HEK293 (cell line): Measurements from ENCODE around the gene TIGD3.

Experiments
- CTCF ChIA-PET: fragments of 350-600 bp; formaldehyde crosslinking; extraction: SDS; loops from one replicate; lab custom pipeline; 2021; ENCODE audit warnings: antibody characterized with exemption; lab: Yijun Ruan, JAX
- POLR2A ChIA-PET: fragments of 300-600 bp; formaldehyde crosslinking; extraction: SDS; loops from one replicate; lab custom pipeline; 2020; ENCODE audit warnings: antibody characterized with exemption, inconsistent platforms; lab: Yijun Ruan, JAX
- H3K27ac ChIP-seq: fragments of 200-500 bp; sonication (Bioruptor generic); 2 replicates; pipeline ENCODE4 v1.5.1; 2014; ENCODE audit warnings: low read depth, low read length, control low read depth, inconsistent platforms; ENCODE audit errors: extremely low read depth
- H3K36me3 ChIP-seq, 2 experiments: fragments of 200-500 bp in 1 of 2; sonication (Bioruptor generic) in 1 of 2; 1 replicate in 1 of 2; 2 replicates in 1 of 2; pipeline ENCODE4 v1.5.1; 2014 to 2017; ENCODE audit warnings: inconsistent platforms in 2 of 2, low read length in 2 of 2; ENCODE audit not compliant: control insufficient read depth in 2 of 2, insufficient read depth in 1 of 2
- H3K4me1 ChIP-seq: fragments of 200-500 bp; sonication (Bioruptor generic); 2 replicates; pipeline ENCODE4 v1.5.1; 2014; ENCODE audit warnings: mild to moderate bottlenecking, low read length, inconsistent platforms; ENCODE audit not compliant: control insufficient read depth, insufficient read depth
- H3K4me3 ChIP-seq: 2 replicates; pipeline ENCODE4 v1.5.1; 2011; ENCODE audit warnings: low read depth, mild to moderate bottlenecking, control low read depth, low read length, moderate library complexity
- H3K9me3 ChIP-seq: fragments of 200-500 bp; sonication (Bioruptor generic); 2 replicates; pipeline ENCODE4 v1.5.1; 2014; ENCODE audit warnings: low read depth, low read length, inconsistent platforms; ENCODE audit not compliant: control insufficient read depth, insufficient read depth
- GFI1B ChIP-seq: fragments of 450-650 bp; formaldehyde crosslinking; IDR thresholded peaks from 2 replicates; pipeline ENCODE4 v1.5.1; 2016; ENCODE audit warnings: missing biosample characterization, missing genetic modification characterization
- KLF1 ChIP-seq: fragments of 450-650 bp; formaldehyde crosslinking; IDR thresholded peaks from 2 replicates; pipeline ENCODE4 v1.5.1; 2016; ENCODE audit warnings: missing biosample characterization, missing genetic modification characterization
- KLF10 ChIP-seq: fragments of 450-650 bp; IDR thresholded peaks from 2 replicates; pipeline ENCODE4 v1.5.1; 2018; ENCODE audit warnings: missing biosample characterization, mild to moderate bottlenecking, missing genetic modification characterization
- KLF7 ChIP-seq: fragments of 450-650 bp; formaldehyde crosslinking; IDR thresholded peaks from 2 replicates; pipeline ENCODE4 v1.5.1; 2016; ENCODE audit warnings: missing biosample characterization, missing genetic modification characterization, borderline replicate concordance
- ZFHX2 ChIP-seq: fragments of 450-650 bp; formaldehyde crosslinking; conservative IDR thresholded peaks from 2 replicates; pipeline ENCODE4 v1.5.1; 2016; ENCODE audit warnings: missing biosample characterization, missing genetic modification characterization
- ZNF112 ChIP-seq: fragments of 450-650 bp; formaldehyde crosslinking; IDR thresholded peaks from 2 replicates; pipeline ENCODE4 v1.5.0; 2017; ENCODE audit warnings: missing biosample characterization, missing genetic modification characterization
- ZNF157 ChIP-seq: fragments of 450-650 bp; formaldehyde crosslinking; IDR thresholded peaks from 2 replicates; pipeline ENCODE4 v1.5.1; 2016; ENCODE audit warnings: missing biosample characterization, missing genetic modification characterization
- ZNF2 ChIP-seq: fragments of 450-650 bp; formaldehyde crosslinking; IDR thresholded peaks from 2 replicates; pipeline ENCODE4 v1.5.1; 2016; ENCODE audit warnings: missing biosample characterization, missing genetic modification characterization
- ZNF239 ChIP-seq: fragments of 450-650 bp; formaldehyde crosslinking; IDR thresholded peaks from 2 replicates; pipeline ENCODE4 v1.5.1; 2016; ENCODE audit warnings: missing biosample characterization, missing genetic modification characterization
- ZNF292 ChIP-seq: fragments of 450-650 bp; formaldehyde crosslinking; IDR thresholded peaks from 2 replicates; pipeline ENCODE4 v1.5.1; 2016; ENCODE audit warnings: low read depth, missing biosample characterization, missing genetic modification characterization, borderline replicate concordance
- ZNF311 ChIP-seq: fragments of 450-650 bp; formaldehyde crosslinking; IDR thresholded peaks from 2 replicates; pipeline ENCODE4 v1.5.1; 2017; ENCODE audit warnings: missing biosample characterization, missing genetic modification characterization, borderline replicate concordance
- ZNF404 ChIP-seq: fragments of 450-650 bp; formaldehyde crosslinking; IDR thresholded peaks from 2 replicates; pipeline ENCODE4 v1.5.1; 2017; ENCODE audit warnings: missing biosample characterization, missing genetic modification characterization
- ZNF416 ChIP-seq: fragments of 450-650 bp; formaldehyde crosslinking; IDR thresholded peaks from 2 replicates; pipeline ENCODE4 v1.5.1; 2016; ENCODE audit warnings: missing biosample characterization, missing genetic modification characterization
- ZNF600 ChIP-seq: fragments of 450-650 bp; formaldehyde crosslinking; IDR thresholded peaks from 2 replicates; pipeline ENCODE4 v1.5.1; 2016; ENCODE audit warnings: missing biosample characterization, missing genetic modification characterization
- ZNF658 ChIP-seq: fragments of 450-650 bp; formaldehyde crosslinking; IDR thresholded peaks from 2 replicates; pipeline ENCODE4; 2016; ENCODE audit warnings: missing biosample characterization, missing genetic modification characterization
- ZNF768 ChIP-seq: fragments of 450-650 bp; formaldehyde crosslinking; IDR thresholded peaks from 2 replicates; pipeline ENCODE4 v1.5.1; 2018; ENCODE audit warnings: missing biosample characterization, mild to moderate bottlenecking, missing genetic modification characterization
- ZNF777 ChIP-seq: fragments of 450-650 bp; formaldehyde crosslinking; IDR thresholded peaks from 2 replicates; pipeline ENCODE4 v1.5.1; 2017; ENCODE audit warnings: missing biosample characterization, missing genetic modification characterization, borderline replicate concordance
- TF ChIP-seq, protein P1 (sequence below): fragments of 450-650 bp; formaldehyde crosslinking; IDR thresholded peaks from 2 replicates; pipeline ENCODE4 v1.5.1; 2016; ENCODE audit warnings: missing biosample characterization, missing genetic modification characterization
- TF ChIP-seq, protein P2 (sequence below): fragments of 450-650 bp; formaldehyde crosslinking; IDR thresholded peaks from 2 replicates; pipeline ENCODE4 v1.5.1; 2016; ENCODE audit warnings: missing biosample characterization, missing genetic modification characterization

TIGD3 gene

DNA sequence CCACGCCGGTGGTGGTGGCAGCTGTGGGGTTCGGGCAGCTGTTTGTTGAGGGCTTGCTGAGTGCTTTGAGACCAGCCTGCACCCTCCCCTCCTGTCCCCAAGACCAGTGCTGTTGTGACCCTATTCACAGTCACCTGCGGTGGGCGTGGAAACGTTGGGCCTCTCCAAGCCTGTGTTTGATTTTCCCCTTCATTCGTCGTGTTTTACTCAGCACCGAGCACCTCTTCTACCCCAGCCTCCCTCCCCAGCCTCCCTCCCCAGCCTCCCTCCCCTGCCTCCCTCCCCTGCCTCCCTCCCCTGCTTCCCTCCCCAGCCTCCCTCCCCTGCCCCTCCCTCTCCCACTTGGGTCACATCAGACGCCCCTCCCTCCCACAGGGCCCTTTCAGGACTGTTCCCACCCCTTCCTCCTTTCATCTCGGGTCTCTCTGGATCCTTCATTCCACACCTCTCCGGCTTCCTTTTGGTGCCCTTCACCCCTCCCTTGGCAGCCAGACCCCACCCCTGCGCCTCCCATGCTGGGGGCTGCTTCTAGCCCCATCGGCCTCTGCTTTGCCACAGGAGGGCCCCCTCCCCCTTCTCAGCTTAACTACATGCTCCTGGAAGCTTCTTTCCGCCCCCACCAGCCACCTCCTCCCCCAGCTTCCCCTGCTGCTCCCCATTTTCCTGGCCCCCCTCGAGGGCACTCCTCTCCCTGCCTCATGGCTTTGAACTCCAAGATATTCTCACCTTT is 46.7 kb downstream of the TIGD3 start (continued):
- TF ChIP-seq KLF1 (tag by site-specific recombination) = peak; percentile 60
- TF ChIP-seq ZNF2 (tag by site-specific recombination) = no peak
- TF ChIP-seq, all 188 proteins: peak for 3

DNA sequence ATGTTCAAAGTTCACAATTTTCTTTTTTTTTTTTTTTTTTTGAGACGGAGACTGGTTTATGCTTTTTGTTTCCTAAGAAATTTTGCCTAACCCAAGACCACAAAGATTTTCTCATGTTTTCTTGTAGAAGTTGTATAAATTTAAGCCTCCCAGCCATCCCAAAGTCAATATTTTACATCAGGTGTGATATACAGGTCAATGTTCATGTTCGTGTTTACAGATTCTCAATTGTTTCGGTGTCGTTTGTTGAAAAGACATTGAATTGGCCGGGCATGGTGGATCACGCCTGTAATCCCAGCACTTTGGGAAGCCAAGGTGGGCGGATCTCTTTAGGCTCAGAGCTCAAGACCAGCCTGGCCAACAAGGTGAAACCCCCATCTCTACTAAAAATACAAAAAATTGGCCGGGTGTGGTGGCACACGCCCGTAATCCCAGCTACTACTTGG is 47.3 kb downstream of the TIGD3 start:
- ChIA-PET POLR2A (no interaction called here), CTCF (interaction anchor here (0.7 kb wide), 1 partner anchor 14 kb away, joined by 3 read pairs; no protein-coding TSS in a partner anchor)
- no peak overlapping the region for H3K27ac ChIP-seq
- H3K9me3 ChIP-seq = no peaks in the 10 kb centered on the region
- peaks cover 5 to 58% of the 10 kb centered on the region in 2 experiments; a peak in 2 of 3 replicates for H3K36me3 ChIP-seq
- H3K4me1 ChIP-seq = no peaks in the 10 kb centered on the region
- TF ChIP-seq, protein P1, sequence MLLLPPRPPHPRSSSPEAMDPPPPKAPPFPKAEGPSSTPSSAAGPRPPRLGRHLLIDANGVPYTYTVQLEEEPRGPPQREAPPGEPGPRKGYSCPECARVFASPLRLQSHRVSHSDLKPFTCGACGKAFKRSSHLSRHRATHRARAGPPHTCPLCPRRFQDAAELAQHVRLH = no peak
- TF ChIP-seq, protein P2, sequence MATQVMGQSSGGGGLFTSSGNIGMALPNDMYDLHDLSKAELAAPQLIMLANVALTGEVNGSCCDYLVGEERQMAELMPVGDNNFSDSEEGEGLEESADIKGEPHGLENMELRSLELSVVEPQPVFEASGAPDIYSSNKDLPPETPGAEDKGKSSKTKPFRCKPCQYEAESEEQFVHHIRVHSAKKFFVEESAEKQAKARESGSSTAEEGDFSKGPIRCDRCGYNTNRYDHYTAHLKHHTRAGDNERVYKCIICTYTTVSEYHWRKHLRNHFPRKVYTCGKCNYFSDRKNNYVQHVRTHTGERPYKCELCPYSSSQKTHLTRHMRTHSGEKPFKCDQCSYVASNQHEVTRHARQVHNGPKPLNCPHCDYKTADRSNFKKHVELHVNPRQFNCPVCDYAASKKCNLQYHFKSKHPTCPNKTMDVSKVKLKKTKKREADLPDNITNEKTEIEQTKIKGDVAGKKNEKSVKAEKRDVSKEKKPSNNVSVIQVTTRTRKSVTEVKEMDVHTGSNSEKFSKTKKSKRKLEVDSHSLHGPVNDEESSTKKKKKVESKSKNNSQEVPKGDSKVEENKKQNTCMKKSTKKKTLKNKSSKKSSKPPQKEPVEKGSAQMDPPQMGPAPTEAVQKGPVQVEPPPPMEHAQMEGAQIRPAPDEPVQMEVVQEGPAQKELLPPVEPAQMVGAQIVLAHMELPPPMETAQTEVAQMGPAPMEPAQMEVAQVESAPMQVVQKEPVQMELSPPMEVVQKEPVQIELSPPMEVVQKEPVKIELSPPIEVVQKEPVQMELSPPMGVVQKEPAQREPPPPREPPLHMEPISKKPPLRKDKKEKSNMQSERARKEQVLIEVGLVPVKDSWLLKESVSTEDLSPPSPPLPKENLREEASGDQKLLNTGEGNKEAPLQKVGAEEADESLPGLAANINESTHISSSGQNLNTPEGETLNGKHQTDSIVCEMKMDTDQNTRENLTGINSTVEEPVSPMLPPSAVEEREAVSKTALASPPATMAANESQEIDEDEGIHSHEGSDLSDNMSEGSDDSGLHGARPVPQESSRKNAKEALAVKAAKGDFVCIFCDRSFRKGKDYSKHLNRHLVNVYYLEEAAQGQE (tag by site-specific recombination) = no peak
- no peak for TF ChIP-seq ZNF658
- TF ChIP-seq ZNF768 (tag by site-specific recombination) = no peak
- TF ChIP-seq ZNF292 (tag by site-specific recombination) = no peak
- no peak for TF ChIP-seq KLF10
- no peak for TF ChIP-seq ZNF157 (tag by site-specific recombination)
- TF ChIP-seq ZNF311 (tag by site-specific recombination) = no peak
- no peak for TF ChIP-seq ZNF600 (tag by site-specific recombination)
- no peak for TF ChIP-seq ZFHX2 (tag by site-specific recombination)
- no peak for TF ChIP-seq ZNF112 (tag by site-specific recombination)
- no peak for TF ChIP-seq ZNF404 (tag by site-specific recombination)
- no peak for TF ChIP-seq ZNF777
- TF ChIP-seq KLF7 = no peak
- no peak for TF ChIP-seq ZNF416 (tag by site-specific recombination)
- no peak overlapping the region for H3K4me3 ChIP-seq

DNA sequence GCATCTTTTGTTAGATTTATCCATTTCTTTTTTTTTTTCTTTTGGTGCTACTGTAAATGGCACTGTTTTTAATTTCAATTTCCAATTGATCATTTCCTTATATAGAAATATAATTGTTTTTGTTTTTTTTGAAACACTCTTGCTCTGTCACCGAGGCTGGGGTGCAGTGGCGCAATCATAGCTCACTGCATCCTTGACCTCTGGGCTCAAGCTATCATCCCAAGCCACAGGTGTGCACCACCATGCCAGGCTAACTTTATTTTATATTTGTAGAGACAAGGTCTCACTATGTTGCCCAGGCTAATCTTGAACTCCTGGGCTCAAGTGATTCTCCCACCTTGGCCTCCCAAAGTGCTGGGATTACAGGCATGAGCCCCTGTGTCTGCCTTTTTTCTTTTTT is 48.2 kb downstream of the TIGD3 start:
- H3K4me3 ChIP-seq = no peak overlapping the region
- ChIA-PET POLR2A (interaction anchor here (0.9 kb wide), 1 partner anchor 14 kb away, joined by 3 read pairs; no protein-coding TSS in a partner anchor), CTCF (interaction anchor here (0.7 to 2.5 kb wide), 2 partner anchors 11 to 13 kb away, joined by 3 to 10 read pairs; no protein-coding TSS in a partner anchor)
- H3K36me3 ChIP-seq = peaks cover 5 to 50% of the 10 kb centered on the region in 2 experiments; a peak in 2 of 3 replicates
- no peaks in the 10 kb centered on the region for H3K4me1 ChIP-seq
- TF ChIP-seq GFI1B = no peak
- no peak for TF ChIP-seq ZNF239
- no peak overlapping the region for H3K27ac ChIP-seq
- no peaks in the 10 kb centered on the region for H3K9me3 ChIP-seq
